ENCODE measurements around the gene SPG11. TPM values are rescaled to one million over a fixed set of nuclear protein-coding genes. Genes with fewer than 3 reads are reported as not detected.

The SPG11 gene
- total and polyA plus RNA-seq, 9 of the 15 experiments (the other 6 are each of a cell fraction or from before 2014, with no cell fraction given), result 23.3 to 71.2 (median 45.6) TPM

- peak; percentile 39 to 47 for TF ChIP-seq AFF1 (IDR thresholded peaks at IDR 0.05; ENCODE audit: low read depth in 1 of 2, partially characterized antibody in 2 of 2)
- TF ChIP-seq POLR2AphosphoS5 (IDR thresholded peaks at IDR 0.05; ENCODE audit: control insufficient read depth, insufficient read depth, low read depth, low read length), result peak; percentile 43; the same call in 1 of the 2 replicates
- peak; percentile 31 for TF ChIP-seq SMAD1 (IDR thresholded peaks at IDR 0.05; ENCODE audit: low read depth, low read length, partially characterized antibody)
- TF ChIP-seq MTF1 (CRISPR knock-in tag; IDR thresholded peaks at IDR 0.05; ENCODE audit: borderline replicate concordance), result no peak
- TF ChIP-seq FOXK2 (conservative IDR thresholded peaks at IDR 0.05 in 1 of 2, IDR thresholded peaks at IDR 0.05 in 1 of 2; ENCODE audit: low read depth in 2 of 2), result peak; percentile 83 to 86
- TF ChIP-seq ZNF124 (CRISPR knock-in tag; IDR thresholded peaks at IDR 0.05), result no peak
- TF ChIP-seq TRIM24 (IDR thresholded peaks at IDR 0.05), result no peak; a peak in 1 of 4 replicates
- TF ChIP-seq CCNT2 (IDR thresholded peaks at IDR 0.05; ENCODE audit: borderline replicate concordance, extremely low read depth, insufficient read length, low read depth, low read length), result no peak
- 0 out of 2 replicates have a peak, but pooled peaks have one; percentile 37 for TF ChIP-seq HDGF (IDR thresholded peaks at IDR 0.05)
- TF ChIP-seq ZNF79 (CRISPR knock-in tag; IDR thresholded peaks at IDR 0.05; ENCODE audit: low read depth), result no peak
- TF ChIP-seq JUN (IDR thresholded peaks at IDR 0.05; ENCODE audit: borderline replicate concordance, low read depth, low read length), result 0 out of 2 replicates have a peak, but pooled peaks have one; percentile 6
- no peak for TF ChIP-seq JUN (CRISPR knock-in tag; IDR thresholded peaks at IDR 0.05; ENCODE audit: borderline replicate concordance)
- TF ChIP-seq ZNF121 (CRISPR knock-in tag; conservative IDR thresholded peaks at IDR 0.05), result peak; percentile 81
- no peak for TF ChIP-seq GTF2B (IDR thresholded peaks at IDR 0.05; ENCODE audit: extremely low read depth, insufficient read length)
- TF ChIP-seq FOXJ2 (tag; IDR thresholded peaks at IDR 0.05), result no peak; the same call in 1 of the 2 replicates
- TF ChIP-seq ZNF584 (CRISPR knock-in tag; IDR thresholded peaks at IDR 0.05; ENCODE audit: low read depth), result no peak
- TF ChIP-seq MCM5 (IDR thresholded peaks at IDR 0.05; ENCODE audit: low read depth), result no peak
- TF ChIP-seq IRF1 (CRISPR knock-in tag; IDR thresholded peaks at IDR 0.05; ENCODE audit: borderline replicate concordance), result 0 out of 2 replicates have a peak, but pooled peaks have one; percentile 42
- peak; percentile 61; the same call in 1 of the 2 replicates for TF ChIP-seq BRD4 (IDR thresholded peaks at IDR 0.05)
- TF ChIP-seq ARNT (IDR thresholded peaks at IDR 0.05), result 0 out of 4 replicates have a peak, but pooled peaks of 1 of the 2 experiments have one; percentile 43
- no peak for TF ChIP-seq HNRNPH1 (optimal IDR thresholded peaks at IDR 0.05; ENCODE audit: low read depth, low read length)
Observed at GRCh38 chr15:44712346-44713005, 49.0 kb upstream of the SPG11 start (continued).

Data from K562 (cell line).